ENCODE measurements around the gene ARRDC2. TPM values are rescaled to one million over a fixed set of nuclear protein-coding genes. Genes with fewer than 3 reads are reported as not detected.

ARRDC2 gene
- total RNA-seq, 1 donor from 2014 or later, result 0.56 TPM

DNA sequence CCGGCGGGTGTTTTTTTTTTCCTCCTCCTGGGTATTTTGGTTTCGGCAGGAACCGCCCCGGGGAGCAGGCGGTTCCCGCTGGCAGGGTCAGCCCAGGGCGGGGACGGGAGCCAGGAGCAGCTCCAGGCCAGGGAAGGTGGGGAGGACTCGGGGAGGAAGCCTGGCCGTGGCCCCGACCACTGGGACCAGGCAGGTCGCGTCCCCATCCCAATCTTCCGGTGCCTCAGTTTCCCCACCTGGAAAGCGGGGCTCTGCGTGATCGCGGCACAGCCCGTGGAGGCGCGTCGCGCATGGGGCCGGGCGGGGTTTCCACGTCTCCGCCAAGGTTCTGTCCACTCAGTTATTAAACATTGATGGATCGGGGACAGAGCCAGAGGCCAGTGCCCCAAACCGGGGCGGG, 43.9 kb downstream of the ARRDC2 start:
- peaks cover 4% of the 10 kb centered on the region for H3K4me1 Mint-ChIP-seq
- no peak for DNase-seq (ENCODE audit: low read depth, low spot score)

DNA sequence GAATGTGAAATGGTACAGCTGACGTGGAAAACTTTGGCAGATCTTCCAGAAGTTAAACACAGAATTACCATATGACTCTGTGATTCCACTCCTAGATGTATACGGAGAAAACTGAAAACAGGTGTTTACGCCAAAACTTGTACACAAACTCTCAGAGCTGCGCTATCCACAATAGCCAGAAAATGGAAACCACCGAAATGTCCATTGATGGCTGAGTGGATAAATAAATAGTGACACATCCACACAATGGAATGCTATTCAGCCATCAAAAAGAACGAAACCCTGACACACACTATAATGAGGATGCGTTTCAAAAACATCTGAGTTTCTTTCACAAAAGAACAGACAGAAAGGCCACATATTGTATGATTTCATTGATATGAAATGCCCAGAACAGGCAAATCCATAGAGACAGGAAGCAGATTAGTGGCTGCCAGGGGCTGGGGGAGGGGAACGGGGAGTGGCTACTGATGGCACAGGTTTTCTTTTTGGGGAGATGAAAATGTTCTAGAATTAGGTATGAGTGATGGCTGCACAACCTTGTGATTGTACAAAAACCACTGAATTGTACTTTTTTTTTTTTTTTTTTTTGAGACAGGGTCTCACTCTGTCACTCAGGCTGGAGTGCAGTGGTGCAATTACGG, 45.7 kb downstream of the ARRDC2 start:
- Mint-ChIP-seq H3K9me3 (no peaks in the 10 kb centered on the region), H3K36me3 (ENCODE audit: low read depth) (no peaks in the 10 kb centered on the region), H3K4me1 (peaks cover 12% of the 10 kb centered on the region), H3K27ac (ENCODE audit: unreplicated experiment) (no peak overlapping the region), H3K27me3 (ENCODE audit: low read depth) (peaks cover 15% of the 10 kb centered on the region), H3K4me3 (no peak overlapping the region)
- TF ChIP-seq, protein P1, sequence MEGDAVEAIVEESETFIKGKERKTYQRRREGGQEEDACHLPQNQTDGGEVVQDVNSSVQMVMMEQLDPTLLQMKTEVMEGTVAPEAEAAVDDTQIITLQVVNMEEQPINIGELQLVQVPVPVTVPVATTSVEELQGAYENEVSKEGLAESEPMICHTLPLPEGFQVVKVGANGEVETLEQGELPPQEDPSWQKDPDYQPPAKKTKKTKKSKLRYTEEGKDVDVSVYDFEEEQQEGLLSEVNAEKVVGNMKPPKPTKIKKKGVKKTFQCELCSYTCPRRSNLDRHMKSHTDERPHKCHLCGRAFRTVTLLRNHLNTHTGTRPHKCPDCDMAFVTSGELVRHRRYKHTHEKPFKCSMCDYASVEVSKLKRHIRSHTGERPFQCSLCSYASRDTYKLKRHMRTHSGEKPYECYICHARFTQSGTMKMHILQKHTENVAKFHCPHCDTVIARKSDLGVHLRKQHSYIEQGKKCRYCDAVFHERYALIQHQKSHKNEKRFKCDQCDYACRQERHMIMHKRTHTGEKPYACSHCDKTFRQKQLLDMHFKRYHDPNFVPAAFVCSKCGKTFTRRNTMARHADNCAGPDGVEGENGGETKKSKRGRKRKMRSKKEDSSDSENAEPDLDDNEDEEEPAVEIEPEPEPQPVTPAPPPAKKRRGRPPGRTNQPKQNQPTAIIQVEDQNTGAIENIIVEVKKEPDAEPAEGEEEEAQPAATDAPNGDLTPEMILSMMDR (conservative IDR thresholded peaks at IDR 0.05), result no peak
- no peak for DNase-seq (ENCODE audit: low read depth, low spot score)

More for the DNA sequence above, 43.9 kb downstream of the ARRDC2 start:
- Mint-ChIP-seq H3K9me3 (no peaks in the 10 kb centered on the region), H3K4me3 (no peak overlapping the region), H3K27ac (ENCODE audit: unreplicated experiment) (no peak overlapping the region), H3K36me3 (ENCODE audit: low read depth) (no peaks in the 10 kb centered on the region), H3K27me3 (ENCODE audit: low read depth) (peaks cover 15% of the 10 kb centered on the region)
- TF ChIP-seq, protein P1 (conservative IDR thresholded peaks at IDR 0.05), result no peak

DNA sequence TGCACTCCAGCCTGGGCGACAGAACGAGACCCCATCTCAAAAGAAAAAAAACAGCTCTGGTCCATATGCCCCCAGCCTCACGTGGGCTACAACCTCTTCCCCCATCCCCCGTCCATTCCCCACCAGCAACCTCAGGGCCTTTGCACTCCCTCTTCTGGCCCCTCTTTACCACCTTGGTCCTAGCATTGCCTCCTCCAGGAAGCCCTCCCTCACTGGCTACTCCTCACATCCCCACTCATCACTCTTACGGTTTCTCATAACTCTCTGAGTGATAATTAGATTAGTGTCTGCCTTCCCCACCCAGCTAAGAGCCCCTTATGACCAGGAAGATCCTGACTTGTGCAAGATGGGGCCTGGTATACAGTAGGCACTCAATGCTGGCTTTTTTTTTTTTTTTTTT, 48.0 kb downstream of the ARRDC2 start:
- H3K4me1 Mint-ChIP-seq, result peaks cover 12% of the 10 kb centered on the region
- no peak overlapping the region for H3K27ac Mint-ChIP-seq (ENCODE audit: unreplicated experiment)
- H3K36me3 Mint-ChIP-seq (ENCODE audit: low read depth), result no peaks in the 10 kb centered on the region
- H3K27me3 Mint-ChIP-seq (ENCODE audit: low read depth), result peaks cover 10% of the 10 kb centered on the region
- DNase-seq (ENCODE audit: low read depth, low spot score), result no peak
- no peak overlapping the region for H3K4me3 Mint-ChIP-seq
- TF ChIP-seq, protein P1 (conservative IDR thresholded peaks at IDR 0.05), result no peak
- no peaks in the 10 kb centered on the region for H3K9me3 Mint-ChIP-seq

DNA sequence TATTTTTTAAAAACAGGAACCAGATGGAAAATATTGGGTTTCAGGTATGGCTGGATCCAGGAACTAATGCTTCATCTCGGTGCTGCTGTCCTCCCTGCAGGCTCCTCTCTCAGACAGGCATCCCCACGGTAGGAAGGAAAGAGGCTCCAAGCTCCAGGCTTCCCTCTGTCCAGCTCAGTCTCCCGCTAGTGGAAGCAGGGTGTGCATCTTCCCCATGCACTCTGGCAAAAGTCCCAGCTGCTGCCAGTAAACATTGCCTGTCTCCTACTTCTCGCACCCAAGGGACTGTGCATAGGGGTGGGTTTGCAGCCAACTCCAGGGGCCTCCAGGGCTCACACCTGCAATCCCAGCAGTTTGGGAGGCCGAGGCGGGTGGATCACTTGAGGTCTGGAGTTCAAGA, 49.6 kb downstream of the ARRDC2 start:
- no peaks in the 10 kb centered on the region for H3K36me3 Mint-ChIP-seq (ENCODE audit: low read depth)
- no peak for DNase-seq (ENCODE audit: low read depth, low spot score)
- H3K27me3 Mint-ChIP-seq (ENCODE audit: low read depth), result peaks cover 7% of the 10 kb centered on the region
- H3K4me1 Mint-ChIP-seq, result peaks cover 12% of the 10 kb centered on the region
- H3K27ac Mint-ChIP-seq (ENCODE audit: unreplicated experiment), result no peak overlapping the region
- H3K9me3 Mint-ChIP-seq, result no peaks in the 10 kb centered on the region
- TF ChIP-seq, protein P1 (conservative IDR thresholded peaks at IDR 0.05), result no peak
- H3K4me3 Mint-ChIP-seq, result no peak overlapping the region

DNA sequence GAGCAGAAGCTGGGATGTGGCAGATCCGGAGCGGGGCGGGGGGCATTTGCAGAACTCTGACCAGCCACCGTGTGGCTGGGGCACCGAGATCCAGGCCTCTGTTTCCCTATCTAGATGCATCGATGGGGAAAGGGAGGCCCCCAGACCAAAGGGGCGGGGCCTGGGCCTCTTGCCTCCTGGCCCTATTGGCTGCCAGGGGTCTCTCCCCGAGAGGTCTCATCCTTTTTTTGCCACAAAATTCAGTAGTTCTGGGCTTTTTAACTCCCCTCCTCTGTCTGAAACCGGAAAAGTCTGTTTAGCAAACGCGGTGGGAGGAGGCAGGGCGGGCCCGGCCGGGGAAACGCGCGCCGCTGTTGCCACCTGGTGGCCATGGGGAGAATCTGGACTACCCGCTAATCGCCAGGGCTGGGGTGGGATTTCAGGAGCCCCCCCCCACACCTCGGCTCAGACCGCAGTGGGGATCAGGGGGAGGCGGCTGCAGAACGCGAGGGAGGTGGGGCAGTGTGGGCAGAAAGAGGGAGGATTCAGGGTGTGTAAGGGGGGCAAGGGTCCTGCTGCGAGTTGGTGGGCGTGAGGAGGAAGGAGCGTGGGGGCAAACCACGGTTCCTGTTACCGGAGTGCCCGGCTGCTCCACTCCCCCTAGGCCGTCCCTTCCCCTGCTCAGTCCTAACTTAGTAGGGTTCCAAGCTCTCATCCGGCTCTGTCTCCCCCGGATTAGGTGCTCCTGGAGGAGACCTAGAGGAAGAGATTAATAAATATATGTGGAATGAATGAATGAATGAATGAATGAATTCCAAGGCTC, 50.4 kb downstream of the ARRDC2 start:
- no peaks in the 10 kb centered on the region for H3K36me3 Mint-ChIP-seq (ENCODE audit: low read depth)

More for the DNA sequence above, 50.4 kb downstream of the ARRDC2 start:
- Mint-ChIP-seq H3K4me3 (peak overlapping the region; percentile 38), H3K27me3 (ENCODE audit: low read depth) (no peaks in the 10 kb centered on the region), H3K4me1 (peaks cover 15% of the 10 kb centered on the region), H3K27ac (ENCODE audit: unreplicated experiment) (no peak overlapping the region), H3K9me3 (no peaks in the 10 kb centered on the region)
- TF ChIP-seq, protein P1 (conservative IDR thresholded peaks at IDR 0.05), result peak; percentile 96
- DNase-seq (ENCODE audit: low read depth, low spot score), result peak; percentile 85
